ENCODE measurements around the gene XIRP2. TPM values are rescaled to one million over a fixed set of nuclear protein-coding genes. Genes with fewer than 3 reads are reported as not detected.

Gene XIRP2
- total and polyA plus RNA-seq, 2 of the 8 experiments (the other 6 are each of a cell fraction or from before 2014, with no cell fraction given): 0.11 TPM; not detected in 1

GRCh38 chr2:167001165-167001564 lies 112.9 kb downstream of the XIRP2 start (continued):
- TF ChIP-seq SIN3A (conservative IDR thresholded peaks at IDR 0.05 in 1 of 2, IDR thresholded peaks at IDR 0.05 in 1 of 2; ENCODE audit: low read depth in 1 of 2, low read length in 2 of 2) (no peak), HDAC6 (IDR thresholded peaks at IDR 0.05; ENCODE audit: low read depth, low read length) (no peak), JUND (IDR thresholded peaks at IDR 0.05; ENCODE audit: low read length) (no peak)

Measured in H1 (cell line).